BLaER1 treated with 17β-estradiol and CSF1 and Interleukin-3, amounts not matched to agents 10 nM and 100 nM (cell line): ENCODE measurements around the gene USP47.

ENCODE experiments used
- H3K27ac ChIP-seq, 11 experiments: shearing (Covaris generic); formaldehyde crosslinking; 2 replicates each; pipeline ENCODE4 v1.8.1; 2022
- H3K27me3 ChIP-seq, 11 experiments: shearing (Covaris generic); formaldehyde crosslinking; 2 replicates each; pipeline ENCODE4 v1.8.1; 2022
- H3K36me3 ChIP-seq, 11 experiments: shearing (Covaris generic); formaldehyde crosslinking; 2 replicates each; pipeline ENCODE4 v1.8.1; 2022
- H3K4me1 ChIP-seq, 10 experiments: shearing (Covaris generic); formaldehyde crosslinking; 2 replicates each; pipeline ENCODE4 v1.8.1; 2022
- H3K4me2 ChIP-seq, 11 experiments: shearing (Covaris generic); formaldehyde crosslinking; 2 replicates each; pipeline ENCODE4 v1.8.1; 2022
- H3K4me3 ChIP-seq, 10 experiments: shearing (Covaris generic); formaldehyde crosslinking; 2 replicates each; pipeline ENCODE4 v1.8.1; 2022
- H3K9ac ChIP-seq, 11 experiments: shearing (Covaris generic); formaldehyde crosslinking; 2 replicates each; pipeline ENCODE4 v1.8.1; 2022
- H3K9me3 ChIP-seq, 11 experiments: shearing (Covaris generic); formaldehyde crosslinking; replicated peaks in 1 of 11; 2 replicates each; pipeline ENCODE4 v1.8.1; 2022
- H4K20me1 ChIP-seq, 11 experiments: shearing (Covaris generic); formaldehyde crosslinking; 2 replicates each; pipeline ENCODE4 v1.8.1; 2022
- Cebpa-rat ChIP-seq, 11 experiments: shearing (Covaris generic); IDR thresholded peaks; 2 replicates each; pipeline ENCODE4 v1.8.1; 2022

USP47 gene

GRCh38 chr11:11841723-11842420, at the start of gene USP47:
Gene USP47, plus strand, starts transcription at chr11:11841972. Its CDS starts 214 bp downstream, at chr11:11842186.
- no peak for TF ChIP-seq Cebpa-rat (IDR thresholded peaks at IDR 0.05)
- no peaks in the 10 kb centered on the region for H3K27me3 ChIP-seq
- no peaks in the 10 kb centered on the region for H3K36me3 ChIP-seq
- no peaks in the 10 kb centered on the region for H3K9me3 ChIP-seq
- H4K20me1 ChIP-seq: peaks cover 18 to 43% (median 42%) of the 10 kb centered on the region in 11 experiments; a peak in 19 of 22 replicates
- H3K9ac ChIP-seq: peak within 1 kb of the TSS; percentile 96 to 100 (median 99)
- peak within 1 kb of the TSS; percentile 66 to 97 (median 90) for H3K4me3 ChIP-seq
- peak within 1 kb of the TSS; percentile 96 to 100 (median 99) for H3K27ac ChIP-seq
- peaks cover 22 to 40% (median 28%) of the 10 kb centered on the region in 10 experiments for H3K4me1 ChIP-seq
- peak within 1 kb of the TSS; percentile 72 to 96 (median 87) for H3K4me2 ChIP-seq

GRCh38 chr11:11793073-11793472, 48.7 kb upstream of the USP47 start:
- Histone ChIP-seq H4K20me1 (no peaks in the 10 kb centered on the region), H3K4me2 (peak overlapping the region in 7 of 11 experiments; percentile 6 to 51 (median 34); a peak in 10 of 22 replicates), H3K4me1 (peaks cover 0 to 9% (median 7%) of the 10 kb centered on the region in 10 experiments; a peak in 15 of 20 replicates), H3K36me3 (no peaks in the 10 kb centered on the region), H3K27me3 (no peaks in the 10 kb centered on the region), H3K9ac (no peak overlapping the region), H3K27ac (no peak overlapping the region), H3K9me3 (no peaks in the 10 kb centered on the region), H3K4me3 (no peak overlapping the region)
- no peak for TF ChIP-seq Cebpa-rat (IDR thresholded peaks at IDR 0.05)

GRCh38 chr11:11798586-11799438, 43.0 kb upstream of the USP47 start:
- Histone ChIP-seq H3K36me3 (no peaks in the 10 kb centered on the region), H3K4me1 (no peaks in the 10 kb centered on the region), H3K9ac (no peak overlapping the region), H3K27ac (no peak overlapping the region), H4K20me1 (no peaks in the 10 kb centered on the region), H3K4me3 (no peak overlapping the region), H3K9me3 (no peaks in the 10 kb centered on the region), H3K27me3 (no peaks in the 10 kb centered on the region), H3K4me2 (no peak overlapping the region)
- no peak for TF ChIP-seq Cebpa-rat (IDR thresholded peaks at IDR 0.05)

GRCh38 chr11:11805228-11805627, 36.5 kb upstream of the USP47 start:
- no peak overlapping the region for H3K4me2 ChIP-seq
- TF ChIP-seq Cebpa-rat (IDR thresholded peaks at IDR 0.05): no peak

GRCh38 chr11:11806074-11806473, 35.7 kb upstream of the USP47 start:
- no peaks in the 10 kb centered on the region for H4K20me1 ChIP-seq
- H3K27ac ChIP-seq: no peak overlapping the region
- no peaks in the 10 kb centered on the region for H3K36me3 ChIP-seq
- no peak for TF ChIP-seq Cebpa-rat (IDR thresholded peaks at IDR 0.05)
- H3K4me1 ChIP-seq: peaks cover 0 to 8% (median 0%) of the 10 kb centered on the region in 10 experiments; a peak in 3 of 20 replicates
- H3K27me3 ChIP-seq: no peaks in the 10 kb centered on the region
- H3K9me3 ChIP-seq: peaks cover 0 to 14% (median 2%) of the 10 kb centered on the region in 11 experiments; a peak in 9 of 22 replicates
- H3K9ac ChIP-seq: no peak overlapping the region
- H3K4me2 ChIP-seq: no peak overlapping the region
- H3K4me3 ChIP-seq: no peak overlapping the region

More at GRCh38 chr11:11805228-11805627, 36.5 kb upstream of the USP47 start:
- H3K36me3 ChIP-seq: no peaks in the 10 kb centered on the region
- H3K27ac ChIP-seq: no peak overlapping the region
- H3K9ac ChIP-seq: no peak overlapping the region
- H4K20me1 ChIP-seq: no peaks in the 10 kb centered on the region
- H3K4me1 ChIP-seq: peaks cover 0 to 8% (median 0%) of the 10 kb centered on the region in 10 experiments; a peak in 3 of 20 replicates
- H3K27me3 ChIP-seq: no peaks in the 10 kb centered on the region
- H3K4me3 ChIP-seq: no peak overlapping the region
- peaks cover 0 to 6% (median 0%) of the 10 kb centered on the region in 11 experiments; a peak in 1 of 22 replicates for H3K9me3 ChIP-seq

GRCh38 chr11:11806586-11806985, 35.2 kb upstream of the USP47 start:
- no peaks in the 10 kb centered on the region for H3K36me3 ChIP-seq
- no peak overlapping the region for H3K4me2 ChIP-seq
- no peaks in the 10 kb centered on the region for H3K27me3 ChIP-seq
- H3K27ac ChIP-seq: no peak overlapping the region
- H3K4me3 ChIP-seq: no peak overlapping the region
- H3K9ac ChIP-seq: no peak overlapping the region
- no peak for TF ChIP-seq Cebpa-rat (IDR thresholded peaks at IDR 0.05)
- H3K4me1 ChIP-seq: peaks cover 0 to 8% (median 0%) of the 10 kb centered on the region in 10 experiments; a peak in 3 of 20 replicates
- H4K20me1 ChIP-seq: no peaks in the 10 kb centered on the region
- peaks cover 0 to 19% (median 7%) of the 10 kb centered on the region in 11 experiments; a peak in 11 of 22 replicates for H3K9me3 ChIP-seq

- no peak overlapping the region for H3K4me2 ChIP-seq
- no peak for TF ChIP-seq Cebpa-rat (IDR thresholded peaks at IDR 0.05)
- no peak overlapping the region for H3K4me3 ChIP-seq
- H3K4me1 ChIP-seq: peaks cover 0 to 8% (median 0%) of the 10 kb centered on the region in 10 experiments; a peak in 3 of 20 replicates
- H3K9ac ChIP-seq: no peak overlapping the region
- H3K36me3 ChIP-seq: no peaks in the 10 kb centered on the region
- H3K9me3 ChIP-seq: peaks cover 0 to 20% (median 8%) of the 10 kb centered on the region in 11 experiments; a peak in 11 of 22 replicates
- H4K20me1 ChIP-seq: no peaks in the 10 kb centered on the region
- H3K27ac ChIP-seq: no peak overlapping the region
- no peaks in the 10 kb centered on the region for H3K27me3 ChIP-seq
These were observed 33.7 kb upstream of the USP47 start for GRCh38 chr11:11807811-11808782.

- Histone ChIP-seq H4K20me1 (no peaks in the 10 kb centered on the region), H3K9ac (no peak overlapping the region), H3K4me1 (peaks cover 0 to 8% (median 0%) of the 10 kb centered on the region in 10 experiments; a peak in 3 of 20 replicates), H3K27ac (no peak overlapping the region), H3K4me3 (no peak overlapping the region), H3K36me3 (no peaks in the 10 kb centered on the region), H3K27me3 (no peaks in the 10 kb centered on the region), H3K4me2 (peak overlapping the region in 2 of 11 experiments; percentile 9 to 13; a peak in 1 of 22 replicates), H3K9me3 (peaks cover 0 to 20% (median 8%) of the 10 kb centered on the region in 11 experiments; a peak in 11 of 22 replicates)
- no peak for TF ChIP-seq Cebpa-rat (IDR thresholded peaks at IDR 0.05)
These were observed 32.7 kb upstream of the USP47 start for GRCh38 chr11:11808992-11809615.
